K562 (cell line): ENCODE data around the gene CCM2. TPM values are rescaled to one million over a fixed set of nuclear protein-coding genes. Genes with fewer than 3 reads are reported as not detected.

Experiments used
- ASH1L ChIP-seq: fragments of 450-650 bp; IDR thresholded peaks from 2 replicates; pipeline ENCODE4 v1.6.1; 2018; ENCODE audit warnings: borderline replicate concordance, mild to moderate bottlenecking, low read depth; ENCODE audit not compliant: partially characterized antibody
- BRCA1 ChIP-seq, 2 experiments: fragments of 450-650 bp in 1 of 2; sonication (generic) in 1 of 2; formaldehyde crosslinking in 1 of 2; IDR thresholded peaks; 2 replicates each; pipeline versions ENCODE4 v1.5.0 to v1.6.1; 2017 to 2020; ENCODE audit warnings: mild to moderate bottlenecking in 1 of 2, missing genetic modification reagents in 1 of 2
- BRD4 ChIP-seq: fragments of 200-600 bp; sonication (generic); IDR thresholded peaks from 2 replicates; pipeline ENCODE4 v1.6.1; 2017; ENCODE audit warnings: inconsistent platforms
- GATA2 ChIP-seq: sonication (generic); formaldehyde crosslinking; IDR thresholded peaks from 2 replicates; pipeline ENCODE4 v1.4.0; 2020; ENCODE audit warnings: mild to moderate bottlenecking, missing genetic modification reagents
- HDAC3 ChIP-seq: fragments of 450-650 bp; IDR thresholded peaks from 2 replicates; pipeline ENCODE4 v1.6.1; 2018; ENCODE audit warnings: borderline replicate concordance, mild to moderate bottlenecking, moderate library complexity; ENCODE audit not compliant: partially characterized antibody
- JUN ChIP-seq, 2 experiments: sonication (generic) in 1 of 2; formaldehyde crosslinking in 1 of 2; IDR thresholded peaks; 2 replicates each; pipeline versions ENCODE4 v1.6.1 to v1.8.0; 2012 to 2022; ENCODE audit warnings: borderline replicate concordance in 2 of 2, mild to moderate bottlenecking in 2 of 2, improper control_type of control experiment in 1 of 2, low read depth in 1 of 2, low read length in 1 of 2, missing genetic modification reagents in 1 of 2
- MBD1 ChIP-seq: fragments of 250-450 bp; sonication (Bioruptor Pico); IDR thresholded peaks from 2 replicates; pipeline ENCODE4 v1.8.0; 2022; ENCODE audit warnings: inconsistent platforms
- NCOA4 ChIP-seq: fragments of 450-650 bp; IDR thresholded peaks from 2 replicates; pipeline ENCODE4 v1.6.1; 2018; ENCODE audit warnings: mild to moderate bottlenecking; ENCODE audit not compliant: partially characterized antibody
- NFE2 ChIP-seq: IDR thresholded peaks from 2 replicates; pipeline ENCODE4 v1.6.1; 2014; ENCODE audit warnings: antibody characterized with exemption, low read depth
- NKRF ChIP-seq: fragments of 450-650 bp; IDR thresholded peaks from 2 replicates; pipeline ENCODE4 v1.6.1; 2016; ENCODE audit warnings: borderline replicate concordance
- OTX1 ChIP-seq: fragments of 450-650 bp; formaldehyde crosslinking; IDR thresholded peaks from 2 replicates; pipeline ENCODE4 v1.4.0; 2022; ENCODE audit warnings: mild to moderate bottlenecking
- PRMT5 ChIP-seq: sonication (generic); formaldehyde crosslinking; IDR thresholded peaks from 2 replicates; pipeline ENCODE4 v1.5.0; 2020; ENCODE audit warnings: missing genetic modification reagents
- RHOXF2B ChIP-seq: fragments of 250-450 bp; sonication (Bioruptor Pico); conservative IDR thresholded peaks from 2 replicates; pipeline ENCODE4 v1.5.1; 2021
- SMAD4 ChIP-seq: fragments of 250-450 bp; sonication (Bioruptor Pico); conservative IDR thresholded peaks from 2 replicates; pipeline ENCODE4 v1.8.0; 2021; ENCODE audit warnings: inconsistent platforms, mild to moderate bottlenecking, moderate library complexity
- SMARCA4 ChIP-seq: fragments of 450-650 bp; IDR thresholded peaks from 2 replicates; pipeline ENCODE4 v1.6.1; 2016
- SMARCB1 ChIP-seq: IDR thresholded peaks from 2 replicates; pipeline ENCODE4 v1.6.1; 2011; ENCODE audit warnings: improper control_type of control experiment, low read depth; ENCODE audit not compliant: insufficient read length
- THRAP3 ChIP-seq: fragments of 450-650 bp; IDR thresholded peaks from 2 replicates; pipeline ENCODE4 v1.6.1; 2016; ENCODE audit warnings: mild to moderate bottlenecking, inconsistent platforms, borderline replicate concordance
- XRCC4 ChIP-seq: IDR thresholded peaks from one replicate; pipeline ENCODE4 v1.6.1; 2011; ENCODE audit not compliant: insufficient read depth, insufficient read length; ENCODE audit errors: extremely low read depth
- ZNF23 ChIP-seq: fragments of 250-450 bp; sonication (Bioruptor Pico); IDR thresholded peaks from 2 replicates; pipeline ENCODE4 v1.4.0; 2020; ENCODE audit warnings: mild to moderate bottlenecking
- ZNF232 ChIP-seq: sonication (generic); formaldehyde crosslinking; IDR thresholded peaks from 2 replicates; pipeline ENCODE4 v1.8.0; 2022; ENCODE audit warnings: mild to moderate bottlenecking, missing genetic modification reagents
- ZNF436 ChIP-seq: fragments of 250-450, 450-650 bp; sonication (Bioruptor Pico); formaldehyde crosslinking; IDR thresholded peaks from 2 replicates; pipeline ENCODE4 v1.7.0; 2020; ENCODE audit warnings: mild to moderate bottlenecking
- ZNF512 ChIP-seq: IDR thresholded peaks from 2 replicates; pipeline ENCODE4 v1.6.1; 2016; ENCODE audit warnings: missing genetic modification characterization, missing compliant biosample characterization
- polyA plus RNA-seq, 8 experiments: library from polyadenylated mRNA; depleted of rRNA in 4 of 8; stranded (reverse) in 5 of 8; unstranded in 3 of 8; fragments of >200 nt; fragmentation: Nextera tagmentation in 2 of 8; fragmentation: Illumina TruSeq in 1 of 8; extraction: Ambion mirVana in 2 of 8; extraction: Trizol in 1 of 8; gene quantifications; 2 replicates each; pipeline versions ENCODE4 v1.2.1 to v1.2.3, GENCODE V29; 2011 to 2014; ENCODE audit warnings: inconsistent platforms in 1 of 8, missing spikeins in 1 of 8
- total RNA-seq, 7 experiments: library from RNA; depleted of rRNA in 6 of 7; stranded (reverse); fragments of >200 nt in 6 of 7; fragmentation: Illumina TruSeq in 2 of 7; extraction: Trizol in 2 of 7; gene quantifications; 2 replicates each; pipeline versions ENCODE4 v1.2.1 to v1.2.3, GENCODE V29; 2011 to 2021; ENCODE audit warnings: low replicate concordance in 1 of 7
- TF ChIP-seq, protein P1 (sequence below): sonication (generic); formaldehyde crosslinking; IDR thresholded peaks from 2 replicates; pipeline ENCODE4 v1.8.0; 2022; ENCODE audit warnings: mild to moderate bottlenecking, missing genetic modification reagents

The CCM2 gene
- total and polyA plus RNA-seq, 9 of the 15 experiments (the other 6 are each of a cell fraction or from before 2014, with no cell fraction given): 0.41 to 38.6 (median 25.9) TPM

- no peak for TF ChIP-seq XRCC4
- no peak for TF ChIP-seq ZNF23 (CRISPR knock-in tag)
- no peak for TF ChIP-seq NFE2
- TF ChIP-seq RHOXF2B (CRISPR knock-in tag): no peak
- no peak for TF ChIP-seq HDAC3
- no peak; the same call in 1 of the 2 replicates for TF ChIP-seq SMAD4 (CRISPR knock-in tag)
- TF ChIP-seq NCOA4: no peak
- no peak for TF ChIP-seq ZNF436 (CRISPR knock-in tag)
- no peak for TF ChIP-seq MBD1 (CRISPR knock-in tag)
- TF ChIP-seq ZNF232 (CRISPR knock-in tag): no peak
- TF ChIP-seq NKRF: peak; percentile 64; the same call in 1 of the 2 replicates
- no peak for TF ChIP-seq ASH1L
- TF ChIP-seq, protein P1, sequence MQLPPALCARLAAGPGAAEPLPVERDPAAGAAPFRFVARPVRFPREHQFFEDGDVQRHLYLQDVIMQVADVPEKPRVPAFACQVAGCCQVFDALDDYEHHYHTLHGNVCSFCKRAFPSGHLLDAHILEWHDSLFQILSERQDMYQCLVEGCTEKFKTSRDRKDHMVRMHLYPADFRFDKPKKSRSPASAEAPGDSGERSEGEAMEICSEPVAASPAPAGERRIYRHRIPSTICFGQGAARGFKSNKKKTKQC (CRISPR knock-in tag): no peak
- no peak for TF ChIP-seq OTX1
- TF ChIP-seq JUN (IDR thresholded peaks at IDR 0.05; ENCODE audit: borderline replicate concordance, low read depth, low read length): no peak
- TF ChIP-seq JUN (CRISPR knock-in tag; IDR thresholded peaks at IDR 0.05; ENCODE audit: borderline replicate concordance): no peak
- no peak for TF ChIP-seq SMARCB1
- no peak for TF ChIP-seq BRCA1 (IDR thresholded peaks at IDR 0.05)
- no peak for TF ChIP-seq BRCA1 (CRISPR knock-in tag; IDR thresholded peaks at IDR 0.05)
- TF ChIP-seq ZNF512 (tag): no peak
- no peak for TF ChIP-seq BRD4
- peak; percentile 64 for TF ChIP-seq GATA2
- TF ChIP-seq SMARCA4: peak; percentile 77
- no peak for TF ChIP-seq THRAP3
- no peak for TF ChIP-seq PRMT5 (CRISPR knock-in tag)
Observed at GRCh38 chr7:45001138-45001694, 1.2 kb downstream of the CCM2 start (continued).
